H4 (cell line): Measurements from ENCODE around the gene CDC42BPB. TPM values are rescaled to one million over a fixed set of nuclear protein-coding genes. Genes with fewer than 3 reads are reported as not detected.

Source experiments
- DNase-seq: peaks from one replicate; pipeline ENCODE4 v3.0.0-alpha.2; 2015; ENCODE audit warnings: low spot score
- total RNA-seq: library from RNA; depleted of rRNA; stranded (reverse); fragments of >200 nt; shearing (Covaris generic); gene quantifications from 2 replicates; pipeline ENCODE4 v1.2.3, GENCODE V29; 2014

Gene CDC42BPB
- total RNA-seq, 1 experiment from 2014 or later: 18.2 TPM

GRCh38 chr14:102996941-102997340 is 60.4 kb downstream of the CDC42BPB start:
- DNase-seq: no peak

- no peak for DNase-seq
These were observed 62.7 kb downstream of the CDC42BPB start for GRCh38 chr14:102994689-102995088.

GRCh38 chr14:102993523-102993922 is 63.8 kb downstream of the CDC42BPB start:
- no peak for DNase-seq

GRCh38 chr14:102991376-102991775 is 66.0 kb downstream of the CDC42BPB start:
- no peak for DNase-seq

GRCh38 chr14:102988054-102988453 is 69.3 kb downstream of the CDC42BPB start:
- no peak for DNase-seq

- DNase-seq: peak; percentile 20
These were observed 70.4 kb downstream of the CDC42BPB start for GRCh38 chr14:102986810-102987579.

GRCh38 chr14:102985665-102986064 is 71.7 kb downstream of the CDC42BPB start:
- no peak for DNase-seq

GRCh38 chr14:102984336-102985102 is 72.8 kb downstream of the CDC42BPB start:
- DNase-seq: no peak

GRCh38 chr14:102983496-102983895 is 73.9 kb downstream of the CDC42BPB start:
- no peak for DNase-seq

- DNase-seq: no peak
These were observed 74.4 kb downstream of the CDC42BPB start for GRCh38 chr14:102982852-102983470.

GRCh38 chr14:102980409-102980810 is 76.9 kb downstream of the CDC42BPB start:
- no peak for DNase-seq

- no peak for DNase-seq
These were observed 77.9 kb downstream of the CDC42BPB start for GRCh38 chr14:102979406-102979805.

GRCh38 chr14:102977475-102977874 is 79.9 kb downstream of the CDC42BPB start:
- no peak for DNase-seq

GRCh38 chr14:102975662-102976061 is 81.7 kb downstream of the CDC42BPB start:
- DNase-seq: no peak

- no peak for DNase-seq
These were observed 83.6 kb downstream of the CDC42BPB start for GRCh38 chr14:102973706-102974285.

GRCh38 chr14:102971836-102972606 is 85.3 kb downstream of the CDC42BPB start:
- DNase-seq: no peak

GRCh38 chr14:102971314-102971713 is 86.0 kb downstream of the CDC42BPB start:
- DNase-seq: no peak

GRCh38 chr14:102970496-102970895 is 86.9 kb downstream of the CDC42BPB start:
- DNase-seq: no peak

- DNase-seq: no peak
These were observed 87.4 kb downstream of the CDC42BPB start for GRCh38 chr14:102969901-102970300.

GRCh38 chr14:102969060-102969791 is 88.1 kb downstream of the CDC42BPB start:
- no peak for DNase-seq

- DNase-seq: no peak
These were observed 89.0 kb downstream of the CDC42BPB start for GRCh38 chr14:102968306-102968705.
